Keratinocyte (primary cell): ENCODE measurements around the gene UNC13C.

Experiments
- EZH2 ChIP-seq: IDR thresholded peaks from one replicate; pipeline ENCODE4 v1.6.1; 2012; ENCODE audit warnings: inconsistent platforms, mild to moderate bottlenecking, low read length, moderate library complexity
- TF ChIP-seq, protein P1 (sequence below), 3 experiments: IDR thresholded peaks in 1 of 3; conservative IDR thresholded peaks in 1 of 3; optimal IDR thresholded peaks in 1 of 3; 2 replicates in 2 of 3; 3 replicates in 1 of 3; pipeline versions ENCODE3 to v1.5.1; 2011; ENCODE audit warnings: low read length in 3 of 3, mild to moderate bottlenecking in 3 of 3, moderate library complexity in 2 of 3, control low read depth in 1 of 3, inconsistent platforms in 1 of 3; ENCODE audit not compliant: insufficient read depth in 2 of 3; ENCODE audit errors: extremely low read depth in 1 of 3

DNA sequence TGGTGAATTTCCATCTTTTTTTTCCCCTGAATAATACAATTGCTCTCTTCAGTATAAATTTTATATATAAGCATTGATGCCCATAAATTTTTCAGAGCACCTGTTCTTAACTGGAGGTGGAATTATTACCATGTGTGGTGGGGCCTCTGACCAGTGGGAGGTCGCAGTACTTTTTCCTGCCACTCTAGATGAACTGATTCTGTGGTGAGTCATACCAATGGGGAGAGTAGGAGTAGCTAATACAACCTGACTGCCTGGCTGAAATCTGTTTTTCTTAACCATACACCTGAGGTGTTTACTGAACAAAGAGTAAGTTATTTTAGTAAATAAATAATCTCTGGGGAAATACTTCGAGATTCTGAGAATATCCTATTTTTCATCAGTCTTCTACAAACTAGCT, 67.2 kb downstream of the UNC13C start:
- TF ChIP-seq, protein P1, sequence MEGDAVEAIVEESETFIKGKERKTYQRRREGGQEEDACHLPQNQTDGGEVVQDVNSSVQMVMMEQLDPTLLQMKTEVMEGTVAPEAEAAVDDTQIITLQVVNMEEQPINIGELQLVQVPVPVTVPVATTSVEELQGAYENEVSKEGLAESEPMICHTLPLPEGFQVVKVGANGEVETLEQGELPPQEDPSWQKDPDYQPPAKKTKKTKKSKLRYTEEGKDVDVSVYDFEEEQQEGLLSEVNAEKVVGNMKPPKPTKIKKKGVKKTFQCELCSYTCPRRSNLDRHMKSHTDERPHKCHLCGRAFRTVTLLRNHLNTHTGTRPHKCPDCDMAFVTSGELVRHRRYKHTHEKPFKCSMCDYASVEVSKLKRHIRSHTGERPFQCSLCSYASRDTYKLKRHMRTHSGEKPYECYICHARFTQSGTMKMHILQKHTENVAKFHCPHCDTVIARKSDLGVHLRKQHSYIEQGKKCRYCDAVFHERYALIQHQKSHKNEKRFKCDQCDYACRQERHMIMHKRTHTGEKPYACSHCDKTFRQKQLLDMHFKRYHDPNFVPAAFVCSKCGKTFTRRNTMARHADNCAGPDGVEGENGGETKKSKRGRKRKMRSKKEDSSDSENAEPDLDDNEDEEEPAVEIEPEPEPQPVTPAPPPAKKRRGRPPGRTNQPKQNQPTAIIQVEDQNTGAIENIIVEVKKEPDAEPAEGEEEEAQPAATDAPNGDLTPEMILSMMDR (optimal IDR thresholded peaks at IDR 0.05 in 1 of 3, IDR thresholded peaks at IDR 0.05 in 1 of 3, conservative IDR thresholded peaks at IDR 0.05 in 1 of 3; ENCODE audit: extremely low read depth in 1 of 3, insufficient read depth in 2 of 3, low read length in 3 of 3), result no peak
- TF ChIP-seq EZH2, result no peak
